MCF 10A (cell line): Measurements from ENCODE around the gene ABCB6. TPM values are rescaled to one million over a fixed set of nuclear protein-coding genes. Genes with fewer than 3 reads are reported as not detected.

ENCODE experiments used
- BruUV-seq: library from RNA; stranded (reverse); fragments of 400-500 nt; replicated peaks from 2 replicates; lab custom pipeline; 2021; lab: Mats Ljungman, UMichigan
- CTCF ChIA-PET: fragments of 300-600 bp; sonication (Branson Sonifier 250); formaldehyde crosslinking; extraction: SDS; loops from one replicate; lab custom pipeline; 2021; ENCODE audit warnings: antibody characterized with exemption, inconsistent platforms; lab: Yijun Ruan, JAX
- POLR2A ChIA-PET: fragments of 300-600, 350-650 bp; sonication (Branson Sonifier 250); formaldehyde crosslinking; extraction: SDS; loops from one replicate; lab custom pipeline; 2020; ENCODE audit warnings: antibody characterized with exemption, inconsistent platforms; lab: Yijun Ruan, JAX
- DNase-seq: peaks from one replicate; pipeline ENCODE4 v3.0.0-alpha.2; 2018; ENCODE audit not compliant: unreplicated experiment
- H3K27ac Mint-ChIP-seq: one replicate; pipeline ENCODE4 v1.8.0; 2022; ENCODE audit warnings: mild to moderate bottlenecking, low read depth, mixed read lengths; ENCODE audit not compliant: unreplicated experiment
- H3K27me3 Mint-ChIP-seq: one replicate; pipeline ENCODE4 v1.8.0; 2022; ENCODE audit warnings: mixed read lengths; ENCODE audit not compliant: insufficient read depth, unreplicated experiment
- H3K36me3 Mint-ChIP-seq: one replicate; pipeline ENCODE4 v1.8.0; 2022; ENCODE audit warnings: mild to moderate bottlenecking, moderate library complexity, mixed read lengths; ENCODE audit not compliant: insufficient read depth, unreplicated experiment
- H3K4me1 Mint-ChIP-seq: one replicate; pipeline ENCODE4 v1.8.0; 2022; ENCODE audit warnings: mixed read lengths; ENCODE audit not compliant: insufficient read depth, unreplicated experiment
- H3K4me3 Mint-ChIP-seq: one replicate; pipeline ENCODE4 v1.8.0; 2022; ENCODE audit warnings: mild to moderate bottlenecking, moderate library complexity, mixed read lengths; ENCODE audit not compliant: unreplicated experiment
- H3K9me3 Mint-ChIP-seq: one replicate; pipeline ENCODE4 v1.8.0; 2022; ENCODE audit warnings: mixed read lengths; ENCODE audit not compliant: unreplicated experiment
- CTCF ChIP-seq: fragments of 200-600 bp; IDR thresholded peaks from one replicate; pipeline ENCODE4 v1.8.0; 2022; ENCODE audit warnings: antibody characterized with exemption, mild to moderate bottlenecking; ENCODE audit not compliant: unreplicated experiment
- intact Hi-C: fragments of 100-400 bp; cut with micrococcal nuclease; formaldehyde crosslinking; loops from 2 replicates; pipeline ENCODE4 v1.14.1; 2022
- total RNA-seq: library from RNA; stranded (reverse); gene quantifications from 2 replicates; pipeline ENCODE4 v1.2.3, GENCODE V29; 2022

ABCB6 gene
- total RNA-seq, 1 experiment from 2014 or later = 18.8 TPM

- H3K9me3 Mint-ChIP-seq = no peaks in the 10 kb centered on the region
- TSS peak; percentile 69 for BruUV-seq
- H3K4me3 Mint-ChIP-seq = peak within 1 kb of the TSS; percentile 88
- no peaks in the 10 kb centered on the region for H3K27me3 Mint-ChIP-seq
- TF ChIP-seq CTCF = no peak
- DNase-seq = peak; percentile 93
- POLR2A ChIA-PET = interaction anchor here (0.6 to 4.5 kb wide), 26 partner anchors 9 to 921 kb away, joined by 3 to 64 read pairs (median 5); partner anchors contain the start of genes ABCB6, ANKZF1, ATG9A and CHPF
- H3K36me3 Mint-ChIP-seq = peaks cover 34% of the 10 kb centered on the region
- H3K27ac Mint-ChIP-seq = peak within 1 kb of the TSS; percentile 94
- CTCF ChIA-PET = interaction anchor here (0.6 to 1.4 kb wide), 5 partner anchors 25 to 88 kb away, joined by 3 to 4 read pairs (median 3); no protein-coding TSS in a partner anchor
- intact Hi-C loops = loop anchor here (1.0 kb wide), 1 partner anchor 46 kb away; the partner anchor contains the start of gene NHEJ1
- H3K4me1 Mint-ChIP-seq = peaks cover 15% of the 10 kb centered on the region
These were observed 12.2 kb downstream of the ABCB6 start, which contains the start of gene ZFAND2B for GRCh38 chr2:219206328-219207133. ZFAND2B (plus strand) TSS chr2:219206782; CDS start chr2:219206988, 206 bp downstream.

- no TSS peak for BruUV-seq
- Mint-ChIP-seq H3K36me3 (peaks cover 28% of the 10 kb centered on the region), H3K27me3 (no peaks in the 10 kb centered on the region), H3K9me3 (no peaks in the 10 kb centered on the region), H3K4me3 (peak overlapping the region; percentile 88), H3K4me1 (peaks cover 15% of the 10 kb centered on the region), H3K27ac (peak overlapping the region; percentile 94)
- DNase-seq = no peak
- ChIA-PET POLR2A (interaction anchor here (0.5 to 4.5 kb wide), 24 partner anchors 9 to 921 kb away, joined by 3 to 64 read pairs (median 6); partner anchors contain the start of genes ABCB6, ANKZF1, ATG9A and CNPPD1), CTCF (interaction anchor here (0.6 to 1.4 kb wide), 5 partner anchors 25 to 89 kb away, joined by 3 to 4 read pairs (median 3); no protein-coding TSS in a partner anchor)
- intact Hi-C loops = loop anchor here (1.0 kb wide), 1 partner anchor 46 kb away; the partner anchor contains the start of gene NHEJ1
- TF ChIP-seq CTCF = no peak
These were observed 12.8 kb downstream of the ABCB6 start for GRCh38 chr2:219205981-219206327.

- no peaks in the 10 kb centered on the region for H3K9me3 Mint-ChIP-seq
- intact Hi-C loops = no loop called here
- no peak for TF ChIP-seq CTCF
- no peak for DNase-seq
- H3K27ac Mint-ChIP-seq = no peak overlapping the region
- CTCF ChIA-PET = no interaction called here
- POLR2A ChIA-PET = interaction anchor here (2.2 to 4.3 kb wide), 3 partner anchors 25 to 40 kb away, joined by 10 to 64 read pairs (median 28); partner anchors contain the start of genes ANKZF1, ATG9A, CNPPD1 and GLB1L
- H3K27me3 Mint-ChIP-seq = no peaks in the 10 kb centered on the region
- peaks cover 20% of the 10 kb centered on the region for H3K36me3 Mint-ChIP-seq
- H3K4me3 Mint-ChIP-seq = peak overlapping the region; percentile 88
- peaks cover 15% of the 10 kb centered on the region for H3K4me1 Mint-ChIP-seq
- no TSS peak for BruUV-seq
These were observed 13.6 kb downstream of the ABCB6 start for GRCh38 chr2:219205165-219205538.
